Measurements from ENCODE around the gene MTF2. TPM values are rescaled to one million over a fixed set of nuclear protein-coding genes. Genes with fewer than 3 reads are reported as not detected.
"Not testable (repeated sequence)": the region's sequence is repeated elsewhere in the genome, so short reads cannot be mapped to it uniquely, and the experiment has no call there.

The MTF2 gene
- 56.1 and 64.0 TPM in 2 replicates for total RNA-seq

DNA sequence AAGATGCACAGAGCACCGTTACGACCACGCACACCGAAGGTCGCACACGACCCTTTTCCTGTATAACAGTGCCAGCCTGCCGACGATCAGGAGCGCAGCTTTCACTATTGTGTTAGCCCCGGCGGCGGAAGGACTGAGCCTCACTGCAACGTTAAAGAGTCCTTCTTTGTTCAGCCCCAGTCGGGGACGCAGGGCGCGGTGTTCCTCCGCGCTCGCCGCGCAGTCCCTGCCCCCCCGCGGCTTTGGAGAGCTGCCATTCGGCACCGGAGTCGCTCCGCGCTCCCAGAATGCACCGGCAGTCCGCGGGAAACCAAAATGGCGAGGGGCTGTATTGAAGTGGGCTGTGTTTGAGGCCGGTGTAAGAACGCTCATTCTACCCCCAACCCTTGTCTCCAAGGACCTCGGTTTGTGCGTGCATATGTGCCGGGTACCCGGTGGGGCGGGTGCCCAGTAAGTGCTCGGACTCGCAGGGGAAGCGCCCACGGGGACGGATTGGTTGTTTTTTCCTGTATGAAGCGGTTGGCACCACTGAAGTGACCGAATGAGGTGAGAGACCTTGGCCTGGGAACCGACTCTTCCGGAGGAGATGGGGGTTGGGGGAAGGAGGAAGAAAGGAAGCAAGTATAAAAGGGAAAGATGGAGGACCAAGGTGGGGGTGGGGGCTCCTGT is at the start of gene MTF2:
TSS of gene MTF2 (plus strand) at position 298 of the 669 bp plus-strand sequence. CDS start at position 542, 244 bp downstream.
- intact Hi-C loops (cut with micrococcal nuclease): loop anchor here (1.0 to 10.0 kb wide), 9 partner anchors 37 to 830 kb away; partner anchors contain the start of genes CCDC18, DIPK1A, DNTTIP2 and DR1

DNA sequence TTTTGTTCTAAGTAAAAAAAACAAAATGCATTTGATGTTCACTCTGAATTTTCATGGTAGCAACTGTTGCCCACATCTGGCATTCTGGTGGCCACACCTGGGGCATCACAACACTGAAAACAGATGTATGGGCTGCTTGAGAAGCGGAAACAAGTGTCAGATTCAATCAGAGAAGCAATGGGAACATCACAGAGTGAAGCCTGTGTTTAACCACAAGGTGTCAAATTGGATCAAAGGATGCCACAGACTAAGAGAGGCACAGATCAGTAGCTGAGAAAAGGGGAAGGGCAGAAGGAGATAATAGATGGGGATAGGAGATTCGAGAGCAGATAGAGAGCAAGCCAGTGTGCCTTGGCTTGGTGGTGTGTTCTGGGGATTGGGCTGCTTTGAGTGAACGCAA is 49.8 kb upstream of the MTF2 start:
- intact Hi-C loops (cut with micrococcal nuclease): loop anchor here (1.0 to 10.0 kb wide), 3 partner anchors 9 to 145 kb away; no protein-coding TSS in a partner anchor

DNA sequence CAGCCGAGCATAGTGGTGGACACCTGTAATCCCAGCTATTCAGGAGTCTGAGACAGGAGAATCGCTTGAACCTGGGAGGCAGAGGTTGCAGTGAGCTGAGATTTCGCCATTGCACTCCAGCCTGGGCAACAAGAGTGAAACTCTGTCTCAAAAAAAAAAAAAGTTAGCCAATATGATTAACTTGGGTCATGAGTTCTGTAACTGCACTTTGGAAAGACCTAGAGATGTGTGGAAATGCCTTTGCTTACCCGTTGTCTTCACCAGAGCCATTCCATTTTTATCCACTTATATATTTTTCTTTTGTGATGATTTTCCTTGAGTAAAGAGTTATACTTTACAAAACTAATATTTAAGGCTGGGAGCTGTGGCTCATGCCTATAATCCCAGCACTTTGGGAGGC is 48.9 kb upstream of the MTF2 start:
- intact Hi-C loops (cut with micrococcal nuclease): not testable (repeated sequence)

DNA sequence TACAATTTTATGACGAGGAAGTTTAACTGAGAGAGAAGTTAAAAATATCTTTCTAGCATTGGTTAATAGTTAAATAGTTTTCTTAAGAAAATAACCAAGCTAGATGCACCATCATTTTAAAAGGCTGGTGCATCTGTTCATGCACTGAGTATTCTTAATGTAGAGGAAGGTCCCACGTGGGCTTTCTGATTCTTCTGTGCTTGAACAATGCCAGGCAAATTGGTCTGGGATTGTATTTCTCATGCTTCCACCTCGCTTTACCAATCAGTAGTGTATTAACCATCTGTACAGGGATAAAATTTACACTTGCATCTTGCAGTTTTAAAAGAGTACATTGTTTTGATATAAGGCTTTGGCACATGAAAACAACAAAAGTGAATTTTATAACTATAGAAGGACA is 47.4 kb upstream of the MTF2 start:
- intact Hi-C loops (cut with micrococcal nuclease): no loop called here

DNA sequence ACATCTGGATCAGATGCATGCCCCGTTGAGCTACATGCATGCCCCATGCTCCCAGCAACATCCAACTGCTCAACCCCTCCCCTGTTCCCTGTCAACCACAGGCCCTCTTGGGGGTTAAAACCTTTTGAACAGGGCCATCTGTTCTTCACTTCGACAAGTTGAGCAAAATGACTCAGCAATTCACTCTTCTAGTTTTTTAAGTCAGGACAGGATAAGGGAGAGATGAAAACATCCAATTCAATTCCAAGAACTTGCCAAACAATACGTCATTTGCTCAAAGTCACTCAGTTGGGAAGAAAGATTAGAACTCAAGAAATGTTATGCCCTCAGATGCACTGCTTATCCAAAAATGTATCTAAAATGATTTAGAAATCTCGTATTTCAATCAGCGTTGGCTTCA is 46.1 kb upstream of the MTF2 start:
- intact Hi-C loops (cut with micrococcal nuclease): no loop called here

DNA sequence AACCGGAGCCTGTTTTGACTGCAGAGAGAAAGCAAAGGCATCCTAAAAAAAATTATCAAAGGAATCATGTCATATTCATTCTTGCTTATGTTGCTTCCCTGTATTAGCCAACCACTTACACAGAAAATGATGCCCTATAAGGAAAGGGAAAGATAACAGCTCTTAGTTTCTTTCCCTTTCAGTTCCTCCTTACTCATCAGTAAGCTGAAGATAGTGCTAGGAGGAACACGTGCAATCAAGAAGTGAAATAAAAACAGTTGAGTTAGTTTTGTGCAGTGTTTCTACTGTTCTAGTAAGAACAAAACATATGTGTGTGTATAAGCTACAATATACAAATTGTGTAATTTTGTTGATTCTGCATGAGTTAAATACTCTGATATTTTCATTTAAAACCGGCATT is 45.3 kb upstream of the MTF2 start:
- intact Hi-C loops (cut with micrococcal nuclease): no loop called here

DNA sequence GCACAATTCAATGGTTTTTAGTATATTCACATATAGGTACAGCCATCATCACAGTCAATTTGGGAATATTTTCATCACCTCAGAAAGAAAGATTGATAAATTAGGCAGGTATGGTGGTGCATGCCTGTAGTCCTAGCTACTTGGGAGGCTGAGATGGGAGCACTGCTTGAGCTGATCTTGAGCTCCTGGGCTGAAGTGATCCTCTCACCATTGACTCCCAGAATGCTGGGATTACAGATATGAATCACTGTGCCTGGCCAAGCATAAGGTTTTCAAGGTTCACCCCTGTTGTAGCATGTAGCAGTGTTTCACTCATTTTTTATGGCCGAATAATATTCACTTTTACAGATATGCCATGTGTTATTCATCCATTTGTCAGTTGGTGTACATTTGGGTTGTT is 44.7 kb upstream of the MTF2 start:
- intact Hi-C loops (cut with micrococcal nuclease): no loop called here

DNA sequence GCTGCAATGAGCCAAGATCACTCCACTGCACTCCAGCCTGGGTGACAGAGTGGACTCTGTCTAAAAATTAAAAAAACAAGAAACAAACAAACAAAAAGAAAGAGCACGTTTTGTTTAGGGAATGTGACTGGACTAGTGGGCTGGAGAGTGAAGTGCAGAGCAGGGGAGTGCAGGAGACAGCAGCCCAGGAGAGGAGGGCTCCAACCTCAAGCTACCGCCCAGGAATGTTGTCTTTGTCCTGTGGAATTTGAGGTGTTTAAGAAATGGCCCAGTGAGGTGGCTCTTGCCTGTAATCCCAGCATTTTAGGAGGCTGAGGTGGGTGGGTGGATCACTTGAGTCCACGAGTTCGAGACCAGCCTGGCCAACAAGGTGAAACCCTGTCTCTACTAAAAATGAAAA is 42.4 kb upstream of the MTF2 start:
- intact Hi-C loops (cut with micrococcal nuclease): no loop called here

DNA sequence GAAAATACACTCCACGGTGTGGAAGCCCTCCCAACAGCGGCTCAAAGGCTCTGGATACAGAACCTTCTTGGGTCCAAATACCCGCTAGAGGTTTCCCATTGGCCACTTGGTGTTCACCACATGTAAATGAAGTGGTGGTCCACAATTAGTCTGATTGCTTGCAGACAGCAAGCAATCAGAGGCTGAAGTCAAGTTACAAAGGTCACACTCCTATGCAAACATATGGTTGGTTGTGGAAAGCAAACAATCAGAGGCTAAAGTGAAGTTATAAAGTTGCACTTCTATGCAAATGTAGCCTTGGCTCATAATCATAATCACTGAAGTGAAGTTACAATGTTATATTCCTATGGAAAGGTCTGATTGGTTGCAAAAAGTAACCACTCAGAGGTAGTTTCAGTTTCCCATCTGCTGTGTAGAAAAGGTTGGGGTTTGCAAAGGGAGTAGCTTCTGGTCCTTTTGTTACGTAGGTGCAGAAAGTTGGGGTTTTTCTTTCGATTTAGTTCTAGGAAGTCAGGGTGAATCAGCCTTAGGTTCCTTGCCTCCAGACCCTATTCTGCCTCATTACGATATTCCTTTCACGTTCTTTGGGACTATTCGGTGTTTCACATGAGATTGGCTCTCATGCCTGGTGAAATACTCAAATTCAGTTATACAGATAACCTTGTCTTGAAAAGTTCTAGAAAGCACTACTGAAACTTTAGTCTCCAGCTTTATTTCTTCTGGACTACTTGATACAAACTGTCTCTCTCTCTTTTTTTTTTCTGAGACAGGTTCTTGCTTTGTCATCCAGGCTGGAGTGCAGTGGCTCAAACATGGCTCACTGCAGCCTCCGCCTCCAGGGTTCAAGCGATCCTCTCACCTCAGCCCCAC is 36.7 kb upstream of the MTF2 start:
- intact Hi-C loops (cut with micrococcal nuclease): loop anchor here (1.0 to 2.0 kb wide), 3 partner anchors 14 to 138 kb away; partner anchors contain the start of genes CCDC18, MTF2 and TMED5

DNA sequence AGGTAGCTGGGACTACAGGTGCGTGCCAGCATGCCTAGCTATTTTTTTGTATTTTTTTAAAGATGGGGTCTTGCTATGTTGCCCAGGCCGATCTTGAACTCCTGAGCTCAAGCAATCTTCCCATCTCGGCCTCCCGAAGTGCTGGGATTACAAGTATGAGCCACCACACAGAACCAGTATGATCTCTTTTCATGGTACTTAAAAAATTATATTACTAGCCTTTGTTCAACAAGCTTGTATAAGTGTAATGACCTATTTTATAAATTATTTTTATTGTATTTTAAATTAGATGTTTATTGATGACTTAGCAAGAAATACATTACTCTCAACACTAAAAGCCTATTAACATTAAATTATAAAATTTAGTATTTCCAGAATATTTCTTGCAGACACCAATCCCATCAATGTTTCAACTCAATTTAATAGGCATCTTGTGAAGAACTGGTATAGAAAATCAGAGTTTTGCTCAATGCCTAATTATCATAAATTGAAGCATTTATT is 36.0 kb upstream of the MTF2 start:
- intact Hi-C loops (cut with micrococcal nuclease): loop anchor here (2.0 kb wide), 1 partner anchor 14 kb away; no protein-coding TSS in a partner anchor

DNA sequence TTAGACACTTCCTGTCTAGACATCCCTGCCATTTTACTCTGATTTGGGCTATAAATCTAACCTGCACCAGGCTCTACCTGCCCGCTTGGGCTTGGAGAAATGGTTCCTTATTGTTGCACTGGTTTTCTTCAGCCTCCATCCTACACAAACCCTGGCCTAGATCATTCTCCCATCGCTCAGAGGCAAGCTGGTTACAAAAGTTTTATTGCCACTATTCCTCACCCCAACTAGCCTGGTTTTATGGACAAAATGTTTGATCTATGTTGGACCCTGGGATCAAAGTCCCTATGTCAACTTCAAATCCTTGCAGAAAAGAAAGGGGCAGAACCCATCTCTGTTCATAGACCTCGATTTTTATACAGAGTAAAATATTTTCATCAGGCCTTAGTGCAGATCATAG is 31.5 kb upstream of the MTF2 start:
- intact Hi-C loops (cut with micrococcal nuclease): no loop called here

DNA sequence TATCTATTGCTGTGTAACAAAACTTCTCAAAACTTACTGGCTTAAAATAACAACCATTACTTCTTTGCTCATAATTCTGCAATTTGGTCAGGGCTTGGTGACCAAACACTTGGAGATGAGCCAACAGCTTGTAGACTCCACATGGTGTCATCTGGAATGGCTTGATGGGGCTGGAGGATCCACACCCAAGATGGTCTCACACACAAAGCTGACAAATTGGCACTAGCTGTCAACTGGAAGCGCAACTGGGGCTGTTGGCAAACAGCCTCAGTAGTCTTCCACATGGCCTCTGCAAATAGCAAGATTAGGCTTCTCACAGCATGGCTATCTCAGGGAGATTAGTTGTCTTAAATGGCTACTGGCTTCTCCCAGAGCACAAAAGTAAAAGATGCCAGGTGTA is 27.1 kb upstream of the MTF2 start:
- intact Hi-C loops (cut with micrococcal nuclease): no loop called here

DNA sequence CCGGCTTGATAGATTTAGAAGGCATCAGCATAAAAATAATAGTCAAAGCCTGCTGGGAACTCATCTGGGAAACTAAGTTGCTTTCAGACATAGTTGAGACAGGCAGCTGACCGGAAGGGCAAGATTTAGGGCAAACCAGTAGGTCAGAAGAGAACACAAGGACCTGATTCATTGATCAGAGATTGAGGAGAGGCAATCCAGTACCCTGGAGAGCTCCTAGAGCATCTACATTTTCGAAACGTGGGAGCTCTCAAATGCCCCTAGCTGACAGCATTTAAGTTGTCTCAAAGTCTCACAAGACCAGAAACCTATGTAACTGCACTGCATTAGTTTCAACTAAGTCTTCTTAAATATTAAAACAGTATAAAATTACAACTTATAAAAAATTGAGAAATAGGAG is 22.9 kb upstream of the MTF2 start:
- intact Hi-C loops (cut with micrococcal nuclease): no loop called here

DNA sequence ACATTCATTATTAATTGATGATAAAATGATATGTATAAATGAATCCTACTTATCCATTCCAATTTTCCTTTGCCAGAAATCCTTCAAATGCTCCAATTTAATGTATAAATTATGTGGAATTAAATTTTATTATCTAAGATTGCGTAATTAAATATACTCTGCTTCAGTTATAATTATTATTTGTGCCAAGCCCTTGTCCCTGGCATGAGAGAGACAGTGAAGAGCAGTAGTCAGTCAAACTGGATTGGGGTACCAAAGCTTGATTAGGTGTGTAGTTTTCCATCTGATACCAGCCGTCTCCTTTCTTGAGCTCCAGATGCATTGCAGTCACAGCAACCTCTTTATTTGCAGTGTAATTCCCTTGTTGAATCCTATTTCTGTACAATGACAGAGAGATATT is 22.4 kb upstream of the MTF2 start:
- intact Hi-C loops (cut with micrococcal nuclease): no loop called here

DNA sequence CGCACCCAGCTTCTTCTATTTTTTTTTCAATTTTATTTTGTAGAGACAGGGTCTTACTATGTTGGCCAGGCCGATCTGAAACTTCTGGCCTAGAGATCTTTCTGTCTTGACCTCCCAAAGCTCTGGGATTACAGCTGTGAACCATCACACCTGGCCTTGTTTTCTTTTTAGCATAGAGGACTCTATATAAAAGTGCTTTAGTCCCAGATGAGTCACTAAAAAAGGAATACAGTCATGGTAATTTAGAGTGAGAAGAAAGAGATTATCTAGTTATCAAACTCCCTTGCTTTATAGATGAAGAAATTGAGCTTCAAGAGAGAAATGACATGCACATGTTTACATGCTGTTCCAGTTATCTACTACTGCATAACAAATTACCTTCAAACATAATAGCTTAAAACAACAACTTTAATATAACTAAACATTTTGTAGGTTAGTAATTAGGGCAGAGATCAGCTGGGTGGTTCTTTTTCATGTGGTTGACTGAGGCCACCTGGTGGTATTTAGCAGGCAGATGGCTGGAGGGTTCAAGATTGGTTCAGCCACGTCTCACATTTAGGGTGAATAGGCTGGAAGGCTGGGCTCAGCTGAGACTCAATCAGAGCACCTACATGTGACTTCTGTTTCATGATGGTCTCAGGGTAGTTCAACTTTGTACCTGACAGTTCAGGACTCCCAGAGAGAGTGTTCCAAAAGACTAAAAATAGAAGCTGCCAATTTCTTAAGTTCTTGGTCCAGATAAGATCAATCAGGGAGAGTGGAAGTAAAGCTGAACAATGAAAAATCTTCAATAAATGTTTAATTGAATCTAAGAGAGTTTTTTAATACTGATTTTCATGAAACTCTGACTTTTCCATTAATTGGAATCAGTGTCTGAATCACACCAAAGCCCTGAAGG is 16.9 kb upstream of the MTF2 start:
- intact Hi-C loops (cut with micrococcal nuclease): loop anchor here (1.0 kb wide), 1 partner anchor 41 kb away; no protein-coding TSS in a partner anchor

DNA sequence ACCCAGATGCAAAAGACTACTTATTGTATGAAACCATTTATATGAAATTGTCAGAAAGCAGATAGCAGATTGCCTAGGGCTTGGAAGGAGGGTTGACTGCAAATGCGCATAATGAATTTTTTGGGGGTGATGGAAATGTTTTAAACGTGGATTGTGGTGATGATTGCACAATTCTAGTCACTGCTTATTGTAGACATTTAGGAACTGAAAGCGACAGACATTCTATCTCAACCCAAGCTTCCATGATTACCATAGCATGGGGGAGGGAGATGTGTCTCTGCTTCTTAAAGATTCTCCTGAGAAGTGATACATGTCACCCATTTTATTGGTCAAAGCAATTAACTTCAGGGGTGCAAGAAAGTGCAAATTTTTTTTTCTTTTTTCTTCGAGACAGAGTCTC is 2.8 kb upstream of the MTF2 start:
- intact Hi-C loops (cut with micrococcal nuclease): loop anchor here (5.0 to 10.0 kb wide), 4 partner anchors 54 to 799 kb away; partner anchors contain the start of genes DIPK1A, DNTTIP2 and RPL5

DNA sequence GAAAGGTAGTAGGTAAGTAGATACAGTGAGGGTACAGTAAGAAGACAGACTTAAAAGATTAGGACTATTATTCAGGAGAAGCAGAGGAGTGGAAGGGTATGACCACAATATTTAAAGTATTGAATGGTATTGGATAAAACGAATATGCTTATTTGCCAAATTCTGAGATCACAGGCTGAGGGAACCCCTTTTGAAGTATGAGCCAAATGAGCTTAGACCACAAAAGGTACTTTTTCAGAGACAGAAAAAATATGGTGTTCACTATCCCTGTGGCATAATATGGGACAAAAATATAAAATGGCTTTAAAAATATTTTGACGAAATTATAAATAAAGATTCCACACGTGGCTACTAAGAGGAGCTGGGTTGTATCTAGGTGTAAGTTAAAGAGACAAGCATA is 880 bp upstream of the MTF2 start:
- intact Hi-C loops (cut with micrococcal nuclease): loop anchor here (2.0 to 10.0 kb wide), 5 partner anchors 56 to 831 kb away; partner anchors contain the start of genes DIPK1A, DNTTIP2, GCLM and RPL5

DNA sequence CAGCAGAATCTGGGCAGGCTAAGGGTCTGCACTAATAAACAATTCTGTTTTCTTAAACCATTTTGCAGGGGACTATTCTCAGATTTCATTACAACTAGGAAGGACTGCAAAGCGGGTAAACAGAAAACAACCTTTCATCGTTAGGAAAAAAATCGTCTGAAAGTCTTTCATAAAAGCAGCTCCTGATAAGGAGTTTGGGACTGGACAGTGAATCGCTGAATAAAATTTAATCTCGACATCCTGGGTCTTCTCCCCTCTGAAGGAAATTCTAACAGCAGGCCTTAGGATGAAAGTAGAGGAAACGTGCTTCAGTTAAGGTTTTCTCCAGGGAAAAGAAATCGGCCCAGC is 471 bp upstream of the MTF2 start:
- intact Hi-C loops (cut with micrococcal nuclease): loop anchor here (2.0 to 10.0 kb wide), 5 partner anchors 56 to 830 kb away; partner anchors contain the start of genes DIPK1A, DNTTIP2, GCLM and RPL5

DNA sequence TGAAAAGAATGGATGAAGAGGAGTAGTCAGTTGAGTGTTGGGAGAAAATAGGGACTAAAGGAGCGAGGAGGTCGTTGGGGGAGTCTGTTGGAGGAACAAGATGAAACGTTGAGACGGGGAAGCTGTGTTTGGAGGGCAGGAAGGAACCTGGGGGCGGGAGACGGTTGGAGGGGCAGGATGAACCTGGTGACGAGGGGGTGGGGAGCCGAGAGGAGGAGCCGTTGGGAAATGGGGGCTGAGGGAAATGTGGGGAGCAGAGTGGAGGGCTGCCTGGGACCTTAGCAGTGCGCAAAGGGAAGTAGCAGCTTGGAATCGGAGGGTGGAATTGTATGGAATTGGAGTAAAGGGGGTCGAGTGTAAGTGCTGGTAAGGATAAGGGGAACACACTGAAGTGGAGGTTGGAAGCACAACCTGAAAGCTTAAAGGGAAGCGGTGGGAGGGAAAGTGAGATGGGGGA is 630 bp downstream of the MTF2 start:
- intact Hi-C loops (cut with micrococcal nuclease): loop anchor here (1.0 to 10.0 kb wide), 10 partner anchors 37 to 829 kb away; partner anchors contain the start of genes CCDC18, DIPK1A, DNTTIP2 and DR1

DNA sequence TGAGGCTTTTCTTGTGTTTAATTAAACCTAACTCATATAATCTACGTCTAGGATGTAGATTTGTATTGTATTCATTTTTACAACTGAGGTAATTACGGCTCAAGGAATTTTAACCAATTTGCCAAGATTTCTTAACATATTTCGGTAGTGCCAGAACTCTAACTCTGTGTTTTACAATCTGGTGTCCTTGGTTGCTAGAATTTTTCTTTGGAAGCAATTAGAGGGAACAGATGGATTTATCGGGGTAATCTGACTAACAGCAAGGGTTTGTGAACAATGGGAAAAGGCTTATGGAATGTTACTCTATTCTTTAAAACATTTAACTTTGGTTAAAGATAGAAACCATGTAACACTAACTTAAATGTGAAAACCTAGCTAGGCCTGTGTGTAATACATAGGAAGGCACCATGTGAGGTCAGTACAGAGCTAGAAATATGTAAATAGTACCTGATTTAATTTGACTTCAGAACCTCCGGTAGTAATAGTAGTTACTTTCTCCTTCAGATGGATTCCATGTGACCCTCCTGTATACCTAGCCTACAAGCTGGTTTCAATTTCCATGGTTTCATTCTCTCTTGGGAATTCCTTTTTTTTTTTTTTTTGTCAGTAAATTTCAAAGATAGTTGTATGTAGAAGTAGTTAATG is 1.2 kb downstream of the MTF2 start:
- intact Hi-C loops (cut with micrococcal nuclease): loop anchor here (5.0 kb wide), 1 partner anchor 47 kb away; no protein-coding TSS in a partner anchor
